Omental fat pad (tissue), 4 donors: ENCODE data around the gene KRTCAP2. TPM values are rescaled to one million over a fixed set of nuclear protein-coding genes. Genes with fewer than 3 reads are reported as not detected.
A peak's percentile ranks its signal among the peaks of the same experiment; 100 is the strongest.
"Not testable (repeated sequence)": the region's sequence is repeated elsewhere in the genome, so short reads cannot be mapped to it uniquely, and the experiment has no call there.

Source experiments
- ATAC-seq: fragments of 150-250 bp; one replicate; pipeline ENCODE4 v1.9.1; 2016; ENCODE audit warnings: mild to moderate bottlenecking, moderate library complexity; ENCODE audit not compliant: low FRiP score
- DNase-seq: peaks from one replicate; pipeline ENCODE4 v3.0.0-alpha.2; 2019; ENCODE audit warnings: low spot score
- CTCF ChIP-seq, 3 donors: fragments of 450-650 bp; IDR thresholded peaks; one replicate each; pipeline ENCODE4 v1.5.1; 2016 to 2017; ENCODE audit warnings: antibody characterized with exemption in 3 of 3, mild to moderate bottlenecking in 3 of 3, moderate library complexity in 2 of 3
- total RNA-seq, 4 donors: library from RNA; depleted of rRNA; stranded (reverse); fragments of >200 nt; gene quantifications; one replicate each; pipeline ENCODE4 v1.1.0, GENCODE V29; 2016

Gene KRTCAP2
- total RNA-seq, 4 donors from 2014 or later = 77.9 to 171 (median 99.7) TPM

- DNase-seq = no peak
These were observed 24.0 kb upstream of the KRTCAP2 start for GRCh38 chr1:155196893-155197638.

GRCh38 chr1:155196103-155196892, 23.2 kb upstream of the KRTCAP2 start:
- no peak for DNase-seq
- TF ChIP-seq CTCF (IDR thresholded peaks at IDR 0.05) = no peak
- ATAC-seq = no peak

More at GRCh38 chr1:155196893-155197638, 24.0 kb upstream of the KRTCAP2 start:
- TF ChIP-seq CTCF (IDR thresholded peaks at IDR 0.05) = no peak
- no peak for ATAC-seq

GRCh38 chr1:155195201-155196102, 22.3 kb upstream of the KRTCAP2 start:
- TF ChIP-seq CTCF (IDR thresholded peaks at IDR 0.05) = no peak
- ATAC-seq = no peak
- DNase-seq = no peak

GRCh38 chr1:155193991-155194240, 20.8 kb upstream of the KRTCAP2 start:
- DNase-seq, ATAC-seq: not testable (repeated sequence)

- DNase-seq (peak; percentile 82), ATAC-seq (peak; percentile 91)
- TF ChIP-seq CTCF (IDR thresholded peaks at IDR 0.05) = peak in 2 of 3 donors; percentile 87 to 96
These were observed 20.3 kb upstream of the KRTCAP2 start for GRCh38 chr1:155193275-155193990.

GRCh38 chr1:155192346-155193274, 19.5 kb upstream of the KRTCAP2 start:
- DNase-seq (no peak), ATAC-seq (peak; percentile 8)
- no peak for TF ChIP-seq CTCF (IDR thresholded peaks at IDR 0.05)
